GM12878 (cell line): ENCODE results near the gene S100A16. TPM values are rescaled to one million over a fixed set of nuclear protein-coding genes. Genes with fewer than 3 reads are reported as not detected.

Source experiments
- ATF2 ChIP-seq: IDR thresholded peaks from 2 replicates; pipeline ENCODE4 v1.6.1; 2012; ENCODE audit warnings: low read length, inconsistent platforms
- CREB1 ChIP-seq: IDR thresholded peaks from 2 replicates; pipeline ENCODE4 v1.6.1; 2012; ENCODE audit warnings: low read depth, mild to moderate bottlenecking, inconsistent platforms
- CTCF ChIP-seq, 3 experiments: IDR thresholded peaks in 2 of 3; conservative IDR thresholded peaks in 1 of 3; 2 replicates each; pipeline ENCODE4 v1.5.1; 2011; ENCODE audit warnings: low read depth in 3 of 3, low read length in 3 of 3, mild to moderate bottlenecking in 3 of 3, control low read depth in 2 of 3, moderate library complexity in 2 of 3, inconsistent platforms in 1 of 3, mixed read lengths in 1 of 3; ENCODE audit not compliant: control insufficient read depth in 2 of 3, insufficient read depth in 1 of 3; ENCODE audit errors: extremely low read depth in 1 of 3
- ELK1 ChIP-seq: IDR thresholded peaks from 2 replicates; pipeline ENCODE4 v1.6.1; 2012; ENCODE audit warnings: low read depth, low read length, improper control_type of control experiment
- FOXK2 ChIP-seq: fragments of 450-650 bp; IDR thresholded peaks from 2 replicates; pipeline ENCODE4 v1.6.1; 2017; ENCODE audit warnings: mild to moderate bottlenecking, moderate library complexity
- KAT2A ChIP-seq: conservative IDR thresholded peaks from 2 replicates; pipeline ENCODE4 v1.6.1; 2011; ENCODE audit warnings: low read depth, low read length; ENCODE audit not compliant: control insufficient read depth
- MXI1 ChIP-seq: fragments of 150-350 bp; IDR thresholded peaks from 2 replicates; pipeline ENCODE4 v1.6.1; 2011; ENCODE audit warnings: low read depth, mild to moderate bottlenecking, inconsistent platforms, low read length, improper control_type of control experiment
- NR2C2 ChIP-seq: IDR thresholded peaks from 2 replicates; pipeline ENCODE4 v1.6.1; 2011; ENCODE audit warnings: borderline replicate concordance, low read depth; ENCODE audit not compliant: control insufficient read depth, insufficient read length
- PKNOX1 ChIP-seq: fragments of 450-650 bp; IDR thresholded peaks from 2 replicates; pipeline ENCODE4 v1.6.1; 2016; ENCODE audit warnings: mild to moderate bottlenecking
- PRDM15 ChIP-seq: fragments of 450-650 bp; formaldehyde crosslinking; IDR thresholded peaks from 2 replicates; pipeline ENCODE4 v1.4.0; 2020; ENCODE audit warnings: mild to moderate bottlenecking, moderate library complexity
- RUNX3 ChIP-seq: IDR thresholded peaks from 2 replicates; pipeline ENCODE4 v1.6.1; 2012; ENCODE audit warnings: low read length, inconsistent platforms
- SKIL ChIP-seq: fragments of 450-650 bp; IDR thresholded peaks from 2 replicates; pipeline ENCODE4 v1.6.1; 2017; ENCODE audit warnings: mild to moderate bottlenecking, low read depth, inconsistent platforms; ENCODE audit not compliant: poor library complexity, severe bottlenecking
- SMC3 ChIP-seq: IDR thresholded peaks from 2 replicates; pipeline ENCODE4 v1.6.1; 2011; ENCODE audit warnings: low read length, improper control_type of control experiment, borderline replicate concordance
- STAT1 ChIP-seq: fragments of 450-650 bp; conservative IDR thresholded peaks from 2 replicates; pipeline ENCODE4 v1.6.1; 2014; ENCODE audit warnings: antibody characterized with exemption, mild to moderate bottlenecking
- YY1 ChIP-seq: IDR thresholded peaks from 2 replicates; pipeline ENCODE4 v1.6.1; 2011; ENCODE audit warnings: low read depth, mild to moderate bottlenecking, low read length
- ZNF217 ChIP-seq: fragments of 450-650 bp; IDR thresholded peaks from 2 replicates; pipeline ENCODE4 v1.6.1; 2017; ENCODE audit warnings: antibody characterized with exemption, mild to moderate bottlenecking
- ZNF274 ChIP-seq: IDR thresholded peaks from one replicate; pipeline ENCODE4 v1.8.0; 2011; ENCODE audit not compliant: insufficient read length, insufficient read depth
- polyA plus RNA-seq, 11 experiments: library from polyadenylated mRNA; depleted of rRNA in 4 of 11; unstranded in 6 of 11; stranded (reverse) in 5 of 11; fragments of >200 nt; fragmentation: Nextera tagmentation in 4 of 11; fragmentation: Illumina TruSeq in 1 of 11; extraction: Ambion mirVana in 4 of 11; extraction: Trizol in 1 of 11; gene quantifications; 1 replicate in 1 of 11; 2 replicates in 10 of 11; pipeline versions ENCODE4 v1.2.1 to v1.2.3, GENCODE V29; 2011 to 2016; ENCODE audit warnings: inconsistent platforms in 2 of 11, missing spikeins in 2 of 11, low read depth in 1 of 11
- total RNA-seq, 4 experiments: library from RNA; depleted of rRNA in 3 of 4; stranded (reverse); fragments of >200 nt in 3 of 4; fragmentation: Illumina TruSeq in 1 of 4; extraction: Trizol in 1 of 4; gene quantifications; 2 replicates each; pipeline versions ENCODE4 v1.2.1 to v1.2.3, GENCODE V29; 2013 to 2021

S100A16 gene
- total and polyA plus RNA-seq, 10 of the 15 experiments (the other 5 are each of a cell fraction or from before 2014, with no cell fraction given): 0.14 to 0.51 (median 0.25) TPM; not detected in 6

- TF ChIP-seq CTCF (IDR thresholded peaks at IDR 0.05 in 2 of 3, conservative IDR thresholded peaks at IDR 0.05 in 1 of 3; ENCODE audit: control insufficient read depth in 2 of 3, extremely low read depth in 1 of 3, insufficient read depth in 1 of 3, low read depth in 3 of 3, low read length in 3 of 3) (no peak), FOXK2 (no peak; the same call in 1 of the 2 replicates), ZNF217 (no peak), KAT2A (no peak), MXI1 (no peak), NR2C2 (no peak), STAT1 (no peak), SMC3 (no peak), PKNOX1 (no peak), ATF2 (no peak), CREB1 (peak; percentile 78), ZNF274 (no peak), SKIL (no peak), PRDM15 (no peak), ELK1 (no peak), YY1 (0 out of 2 replicates have a peak, but pooled peaks have one; percentile 28), RUNX3 (peak; percentile 74)
Measured at GRCh38 chr1:153598309-153599172, 14.4 kb downstream of the S100A16 start (continued).
